ENCODE data around the gene RCSD1.

DNA sequence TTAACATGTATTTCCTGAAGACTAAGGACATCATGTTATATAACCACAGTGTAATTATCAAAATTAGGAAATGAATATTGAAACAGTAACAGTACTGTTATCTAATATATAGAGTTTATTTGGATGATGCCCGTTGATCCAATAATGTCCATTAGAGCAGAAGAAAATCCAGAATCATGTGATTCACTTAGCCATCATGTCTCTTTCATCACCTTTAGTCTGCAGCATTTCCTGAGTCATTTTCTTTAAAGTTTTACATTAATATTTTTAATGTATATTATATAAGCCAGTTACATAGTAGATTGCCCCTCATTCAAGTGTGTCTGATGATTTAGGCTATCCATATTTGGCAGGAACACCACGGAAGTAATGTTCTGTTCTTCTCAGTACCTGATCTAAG lies 120.6 kb downstream of the RCSD1 start:
- TF ChIP-seq, protein P1, sequence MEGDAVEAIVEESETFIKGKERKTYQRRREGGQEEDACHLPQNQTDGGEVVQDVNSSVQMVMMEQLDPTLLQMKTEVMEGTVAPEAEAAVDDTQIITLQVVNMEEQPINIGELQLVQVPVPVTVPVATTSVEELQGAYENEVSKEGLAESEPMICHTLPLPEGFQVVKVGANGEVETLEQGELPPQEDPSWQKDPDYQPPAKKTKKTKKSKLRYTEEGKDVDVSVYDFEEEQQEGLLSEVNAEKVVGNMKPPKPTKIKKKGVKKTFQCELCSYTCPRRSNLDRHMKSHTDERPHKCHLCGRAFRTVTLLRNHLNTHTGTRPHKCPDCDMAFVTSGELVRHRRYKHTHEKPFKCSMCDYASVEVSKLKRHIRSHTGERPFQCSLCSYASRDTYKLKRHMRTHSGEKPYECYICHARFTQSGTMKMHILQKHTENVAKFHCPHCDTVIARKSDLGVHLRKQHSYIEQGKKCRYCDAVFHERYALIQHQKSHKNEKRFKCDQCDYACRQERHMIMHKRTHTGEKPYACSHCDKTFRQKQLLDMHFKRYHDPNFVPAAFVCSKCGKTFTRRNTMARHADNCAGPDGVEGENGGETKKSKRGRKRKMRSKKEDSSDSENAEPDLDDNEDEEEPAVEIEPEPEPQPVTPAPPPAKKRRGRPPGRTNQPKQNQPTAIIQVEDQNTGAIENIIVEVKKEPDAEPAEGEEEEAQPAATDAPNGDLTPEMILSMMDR (CRISPR knock-in tag; IDR thresholded peaks at IDR 0.05): no peak
- no peak for TF ChIP-seq ZNF547 (CRISPR knock-in tag; IDR thresholded peaks at IDR 0.05)
- TF ChIP-seq PAWR (CRISPR knock-in tag; IDR thresholded peaks at IDR 0.05; ENCODE audit: borderline replicate concordance): no peak
- no peak for TF ChIP-seq ATF1 (CRISPR knock-in tag; IDR thresholded peaks at IDR 0.05)
- no peak for TF ChIP-seq NFIB (CRISPR knock-in tag; IDR thresholded peaks at IDR 0.05; ENCODE audit: borderline replicate concordance)
- TF ChIP-seq ZNF567 (CRISPR knock-in tag; IDR thresholded peaks at IDR 0.05; ENCODE audit: borderline replicate concordance): no peak
- TF ChIP-seq NBN (conservative IDR thresholded peaks at IDR 0.05): no peak
- TF ChIP-seq ZNF263 (CRISPR knock-in tag; IDR thresholded peaks at IDR 0.05): no peak
- no peak for TF ChIP-seq BCL6 (CRISPR knock-in tag; IDR thresholded peaks at IDR 0.05)
- TF ChIP-seq ZNF24 (IDR thresholded peaks at IDR 0.05): no peak
- TF ChIP-seq MAFK (conservative IDR thresholded peaks at IDR 0.05 in 1 of 2, IDR thresholded peaks at IDR 0.05 in 1 of 2; ENCODE audit: low read length in 2 of 2): no peak
- TF ChIP-seq, protein P2, sequence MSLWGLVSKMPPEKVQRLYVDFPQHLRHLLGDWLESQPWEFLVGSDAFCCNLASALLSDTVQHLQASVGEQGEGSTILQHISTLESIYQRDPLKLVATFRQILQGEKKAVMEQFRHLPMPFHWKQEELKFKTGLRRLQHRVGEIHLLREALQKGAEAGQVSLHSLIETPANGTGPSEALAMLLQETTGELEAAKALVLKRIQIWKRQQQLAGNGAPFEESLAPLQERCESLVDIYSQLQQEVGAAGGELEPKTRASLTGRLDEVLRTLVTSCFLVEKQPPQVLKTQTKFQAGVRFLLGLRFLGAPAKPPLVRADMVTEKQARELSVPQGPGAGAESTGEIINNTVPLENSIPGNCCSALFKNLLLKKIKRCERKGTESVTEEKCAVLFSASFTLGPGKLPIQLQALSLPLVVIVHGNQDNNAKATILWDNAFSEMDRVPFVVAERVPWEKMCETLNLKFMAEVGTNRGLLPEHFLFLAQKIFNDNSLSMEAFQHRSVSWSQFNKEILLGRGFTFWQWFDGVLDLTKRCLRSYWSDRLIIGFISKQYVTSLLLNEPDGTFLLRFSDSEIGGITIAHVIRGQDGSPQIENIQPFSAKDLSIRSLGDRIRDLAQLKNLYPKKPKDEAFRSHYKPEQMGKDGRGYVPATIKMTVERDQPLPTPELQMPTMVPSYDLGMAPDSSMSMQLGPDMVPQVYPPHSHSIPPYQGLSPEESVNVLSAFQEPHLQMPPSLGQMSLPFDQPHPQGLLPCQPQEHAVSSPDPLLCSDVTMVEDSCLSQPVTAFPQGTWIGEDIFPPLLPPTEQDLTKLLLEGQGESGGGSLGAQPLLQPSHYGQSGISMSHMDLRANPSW (CRISPR knock-in tag; IDR thresholded peaks at IDR 0.05; ENCODE audit: borderline replicate concordance): no peak
- no peak for TF ChIP-seq ONECUT2 (CRISPR knock-in tag; IDR thresholded peaks at IDR 0.05)
- no peak for TF ChIP-seq GABPB1 (CRISPR knock-in tag; IDR thresholded peaks at IDR 0.05)
